Nephron progenitor cell (in vitro differentiated cells): ENCODE data around the gene EFHC1.

Experiments used
- DNase-seq: peaks from one replicate; pipeline ENCODE4 v3.0.0; 2021
- H3K27ac Mint-ChIP-seq: 2 replicates; pipeline ENCODE4 v1.8.0; 2021; ENCODE audit warnings: mild to moderate bottlenecking, moderate library complexity, mixed read lengths
- H3K27me3 Mint-ChIP-seq: 2 replicates; pipeline ENCODE4 v1.8.0; 2021; ENCODE audit warnings: mild to moderate bottlenecking, low read depth, mixed read lengths; ENCODE audit not compliant: poor library complexity
- H3K36me3 Mint-ChIP-seq: 2 replicates; pipeline ENCODE4 v1.8.0; 2021; ENCODE audit warnings: low read depth, mixed read lengths
- H3K4me1 Mint-ChIP-seq: 2 replicates; pipeline ENCODE4 v1.8.0; 2021; ENCODE audit warnings: mixed read lengths
- H3K4me3 Mint-ChIP-seq: 2 replicates; pipeline ENCODE4 v1.8.0; 2021; ENCODE audit warnings: mild to moderate bottlenecking, moderate library complexity, mixed read lengths
- H3K9me3 Mint-ChIP-seq: 2 replicates; pipeline ENCODE4 v1.8.0; 2021; ENCODE audit warnings: mild to moderate bottlenecking, moderate library complexity, mixed read lengths
- TF ChIP-seq, protein P1 (sequence below): fragments of 200-600 bp; sonication (generic); IDR thresholded peaks from 2 replicates; pipeline ENCODE4 v1.5.0; 2021; ENCODE audit warnings: antibody characterized with exemption

The EFHC1 gene

DNA sequence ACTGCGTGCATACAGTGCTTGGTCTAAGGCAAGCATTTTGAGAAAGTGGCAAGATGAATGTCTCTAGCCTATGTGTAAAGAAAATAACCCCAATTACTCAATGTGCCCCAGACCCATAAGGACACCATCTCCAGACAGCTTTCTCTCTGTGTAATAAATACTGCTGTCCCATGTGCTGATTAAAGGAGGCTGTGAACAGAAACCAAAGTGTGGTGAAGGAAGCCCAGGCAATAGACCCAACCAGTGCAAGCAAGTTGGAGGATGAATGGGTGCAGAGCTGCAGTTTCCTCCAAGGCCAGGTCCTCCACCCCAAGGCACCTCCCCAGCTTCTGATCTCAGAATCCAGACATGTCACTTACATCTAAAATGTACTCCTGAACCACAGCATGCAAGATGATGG is 96.1 kb downstream of the EFHC1 start:
- Mint-ChIP-seq H3K4me1 (peaks cover 55% of the 10 kb centered on the region), H3K9me3 (no peaks in the 10 kb centered on the region), H3K27me3 (no peaks in the 10 kb centered on the region), H3K4me3 (no peak overlapping the region), H3K36me3 (peaks cover 49% of the 10 kb centered on the region), H3K27ac (no peak overlapping the region)
- TF ChIP-seq, protein P1, sequence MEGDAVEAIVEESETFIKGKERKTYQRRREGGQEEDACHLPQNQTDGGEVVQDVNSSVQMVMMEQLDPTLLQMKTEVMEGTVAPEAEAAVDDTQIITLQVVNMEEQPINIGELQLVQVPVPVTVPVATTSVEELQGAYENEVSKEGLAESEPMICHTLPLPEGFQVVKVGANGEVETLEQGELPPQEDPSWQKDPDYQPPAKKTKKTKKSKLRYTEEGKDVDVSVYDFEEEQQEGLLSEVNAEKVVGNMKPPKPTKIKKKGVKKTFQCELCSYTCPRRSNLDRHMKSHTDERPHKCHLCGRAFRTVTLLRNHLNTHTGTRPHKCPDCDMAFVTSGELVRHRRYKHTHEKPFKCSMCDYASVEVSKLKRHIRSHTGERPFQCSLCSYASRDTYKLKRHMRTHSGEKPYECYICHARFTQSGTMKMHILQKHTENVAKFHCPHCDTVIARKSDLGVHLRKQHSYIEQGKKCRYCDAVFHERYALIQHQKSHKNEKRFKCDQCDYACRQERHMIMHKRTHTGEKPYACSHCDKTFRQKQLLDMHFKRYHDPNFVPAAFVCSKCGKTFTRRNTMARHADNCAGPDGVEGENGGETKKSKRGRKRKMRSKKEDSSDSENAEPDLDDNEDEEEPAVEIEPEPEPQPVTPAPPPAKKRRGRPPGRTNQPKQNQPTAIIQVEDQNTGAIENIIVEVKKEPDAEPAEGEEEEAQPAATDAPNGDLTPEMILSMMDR = no peak
- no peak for DNase-seq

DNA sequence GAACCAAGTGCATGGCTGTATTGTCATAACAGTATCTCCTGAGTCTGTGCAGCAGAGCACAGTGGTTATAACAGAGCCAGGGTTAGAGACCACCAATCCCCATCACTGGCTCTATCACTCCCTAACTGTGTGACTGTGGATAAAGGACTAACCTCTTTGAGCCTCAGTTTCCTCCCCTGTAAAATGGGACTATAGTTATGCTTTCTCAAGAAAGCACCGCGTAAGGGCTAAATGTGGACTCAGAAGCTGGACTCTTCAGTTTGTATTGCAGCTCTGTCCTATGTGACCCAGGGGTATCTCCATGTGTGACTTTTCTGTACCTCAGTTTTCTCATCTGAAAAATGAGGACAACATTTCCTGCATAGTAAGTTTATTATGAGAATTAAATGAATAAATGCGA is 96.8 kb downstream of the EFHC1 start:
- TF ChIP-seq, protein P1 = no peak
- no peak overlapping the region for H3K4me3 Mint-ChIP-seq
- no peaks in the 10 kb centered on the region for H3K9me3 Mint-ChIP-seq

DNA sequence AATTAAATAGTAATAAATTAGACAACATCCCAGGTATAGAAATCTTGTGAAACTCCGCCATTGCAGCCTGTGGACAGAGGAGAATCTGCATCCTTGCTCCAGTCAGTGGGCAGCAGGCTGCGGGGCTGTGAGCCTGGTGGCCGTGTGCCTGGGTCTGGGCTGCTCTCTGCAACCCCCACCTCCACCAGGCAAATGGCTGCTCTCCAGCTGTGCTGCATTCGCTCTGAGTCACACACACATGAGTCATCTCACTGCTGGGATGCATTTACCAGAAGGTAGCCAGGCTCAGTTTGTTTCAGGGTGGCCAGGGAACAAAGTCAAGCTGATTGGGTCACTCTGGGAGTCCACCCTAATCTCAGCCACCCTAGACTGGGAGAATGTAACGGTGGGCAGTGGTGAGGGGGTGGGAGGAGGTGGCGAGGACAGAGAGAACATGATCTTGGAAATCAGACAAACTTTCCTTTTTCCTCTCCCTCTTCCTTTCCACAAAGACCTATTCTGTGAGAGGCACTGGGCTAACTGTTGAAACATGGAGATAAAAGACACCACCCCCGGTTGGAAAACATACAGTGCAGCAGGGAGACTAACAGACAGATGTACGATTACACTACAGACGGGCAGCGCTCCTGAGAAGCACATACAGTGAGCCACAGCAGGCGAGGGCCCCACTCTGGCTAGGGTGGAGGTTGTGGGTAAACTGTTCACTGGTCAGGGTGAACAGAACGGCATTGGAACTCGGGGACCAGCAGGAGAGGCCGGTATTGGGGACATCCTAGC is 97.5 kb downstream of the EFHC1 start:
- DNase-seq = no peak
- Mint-ChIP-seq H3K27me3 (no peaks in the 10 kb centered on the region), H3K27ac (peak overlapping the region; percentile 93), H3K4me3 (peak overlapping the region; percentile 38), H3K9me3 (no peaks in the 10 kb centered on the region), H3K4me1 (peaks cover 53% of the 10 kb centered on the region), H3K36me3 (peaks cover 45% of the 10 kb centered on the region)
- TF ChIP-seq, protein P1 = no peak

More for the DNA sequence above, 96.8 kb downstream of the EFHC1 start:
- Mint-ChIP-seq H3K27me3 (no peaks in the 10 kb centered on the region), H3K27ac (no peak overlapping the region), H3K36me3 (peaks cover 45% of the 10 kb centered on the region), H3K4me1 (peaks cover 53% of the 10 kb centered on the region)
- DNase-seq = no peak

DNA sequence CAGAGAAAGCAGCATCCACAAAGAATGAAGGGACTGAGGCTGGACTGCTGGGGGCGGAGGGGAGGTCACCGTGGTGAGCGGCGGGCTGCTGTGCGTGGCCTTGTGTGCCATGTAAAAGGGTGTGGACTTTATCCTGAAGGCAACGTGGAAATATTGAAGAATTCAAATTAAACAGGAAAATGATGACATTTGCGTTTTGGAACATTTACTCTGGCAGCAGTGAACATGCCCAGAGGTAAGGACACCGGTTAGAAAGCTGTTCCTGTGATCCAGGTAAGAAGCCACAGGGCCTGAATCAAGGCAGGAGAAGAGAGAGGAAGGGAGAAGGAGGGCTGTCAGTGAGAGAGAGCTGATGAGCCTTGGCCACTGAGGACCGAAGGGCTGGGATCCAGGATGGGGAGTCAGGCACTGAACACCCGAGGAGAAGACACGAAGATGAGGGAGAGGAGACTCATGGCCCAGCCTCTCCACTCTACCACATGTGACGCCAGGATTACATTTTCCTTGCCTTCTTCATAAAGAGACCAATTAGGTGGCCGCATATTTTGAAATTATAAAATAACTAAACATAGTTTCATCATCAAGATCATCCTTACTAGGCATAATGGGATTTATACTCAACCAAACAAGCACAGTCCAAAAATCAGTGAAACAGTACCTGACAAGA is 98.3 kb downstream of the EFHC1 start:
- Mint-ChIP-seq H3K4me1 (peaks cover 54% of the 10 kb centered on the region), H3K9me3 (no peaks in the 10 kb centered on the region), H3K36me3 (peaks cover 41% of the 10 kb centered on the region), H3K4me3 (no peak overlapping the region), H3K27me3 (no peaks in the 10 kb centered on the region), H3K27ac (peak overlapping the region; percentile 93)
- no peak for DNase-seq
- TF ChIP-seq, protein P1 = no peak

DNA sequence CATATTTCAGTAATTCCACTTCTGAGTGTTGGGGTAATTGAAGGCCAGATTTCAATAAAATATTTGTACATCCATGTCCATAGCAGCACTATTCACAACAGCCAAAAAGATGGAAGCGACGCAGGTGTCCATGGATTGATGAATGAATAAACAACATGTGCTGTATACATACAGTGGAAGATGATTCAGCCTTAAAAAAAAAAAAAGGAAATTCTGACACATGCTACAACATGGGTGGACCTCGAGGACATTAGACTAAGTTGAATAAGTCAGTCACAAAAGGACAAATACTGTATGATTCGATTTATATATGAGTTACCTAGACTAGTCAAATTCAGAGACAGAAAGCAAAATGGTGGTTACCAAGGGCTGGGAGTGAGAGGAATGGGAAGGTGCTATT is 99.5 kb downstream of the EFHC1 start:
- H3K4me3 Mint-ChIP-seq = no peak overlapping the region
- TF ChIP-seq, protein P1 = no peak
- H3K27me3 Mint-ChIP-seq = no peaks in the 10 kb centered on the region

More for the DNA sequence above, 99.5 kb downstream of the EFHC1 start:
- Mint-ChIP-seq H3K9me3 (no peaks in the 10 kb centered on the region), H3K4me1 (peaks cover 42% of the 10 kb centered on the region), H3K36me3 (peaks cover 32% of the 10 kb centered on the region), H3K27ac (no peak overlapping the region)
- DNase-seq = no peak
